NCI-H1092 (cell line): ENCODE data around the gene CDC40.
"Not testable (repeated sequence)": the region's sequence is repeated elsewhere in the genome, so short reads cannot be mapped to it uniquely, and the experiment has no call there.

ENCODE experiments used
- DNase-seq: peaks from one replicate; lab custom pipeline; 2025; lab: John Stamatoyannopoulos, UW

The CDC40 gene

GRCh38 chr6:110271732-110272022 is 91.5 kb downstream of the CDC40 start:
- DNase-seq = no peak

- not testable (repeated sequence) for DNase-seq
These were observed 92.6 kb downstream of the CDC40 start for GRCh38 chr6:110272781-110273180.

- DNase-seq = no peak
These were observed 97.0 kb downstream of the CDC40 start for GRCh38 chr6:110277100-110277665.
